HG02981 (cell line): ENCODE data around the gene CDADC1.

Experiments
- ATAC-seq: cut with Tn5 transposase; IDR thresholded peaks from one replicate; pipeline ENCODE4 v1.9.1; 2021; ENCODE audit warnings: mild to moderate bottlenecking, moderate library complexity; ENCODE audit not compliant: unreplicated experiment

Gene CDADC1

GRCh38 chr13:49247643-49248621, at the start of gene CDADC1:
TSS of gene CDADC1 (plus strand) at chr13:49247925. CDS start at chr13:49248038, 113 bp downstream.
- peak; percentile 98 for ATAC-seq

- ATAC-seq, result no peak
Measured at GRCh38 chr13:49206641-49207040, 41.1 kb upstream of the CDADC1 start.

- ATAC-seq, result no peak
Measured at GRCh38 chr13:49208619-49209018, 39.1 kb upstream of the CDADC1 start.

GRCh38 chr13:49210114-49210513, 37.6 kb upstream of the CDADC1 start:
- no peak for ATAC-seq

GRCh38 chr13:49210669-49211068, 37.1 kb upstream of the CDADC1 start:
- ATAC-seq, result no peak

GRCh38 chr13:49213539-49213938, 34.2 kb upstream of the CDADC1 start:
- ATAC-seq, result no peak

- ATAC-seq, result no peak
Measured at GRCh38 chr13:49213997-49214916, 33.5 kb upstream of the CDADC1 start.

- no peak for ATAC-seq
Measured at GRCh38 chr13:49214917-49215376, 32.8 kb upstream of the CDADC1 start.

GRCh38 chr13:49216334-49216733, 31.4 kb upstream of the CDADC1 start:
- ATAC-seq, result no peak

- no peak for ATAC-seq
Measured at GRCh38 chr13:49217962-49218492, 29.7 kb upstream of the CDADC1 start.

GRCh38 chr13:49218493-49219051, 29.2 kb upstream of the CDADC1 start:
- no peak for ATAC-seq

GRCh38 chr13:49219647-49220035, 28.1 kb upstream of the CDADC1 start:
- no peak for ATAC-seq

GRCh38 chr13:49220036-49220855, 27.5 kb upstream of the CDADC1 start, which contains the start of gene MLNR:
TSS of gene MLNR (plus strand) at chr13:49220338. CDS start at chr13:49220338, 0 bp downstream.
- ATAC-seq, result no peak

GRCh38 chr13:49220856-49221589, 26.7 kb upstream of the CDADC1 start:
- ATAC-seq, result no peak

GRCh38 chr13:49221590-49221965, 26.1 kb upstream of the CDADC1 start:
- ATAC-seq, result no peak

- no peak for ATAC-seq
Measured at GRCh38 chr13:49225223-49226042, 22.3 kb upstream of the CDADC1 start.

GRCh38 chr13:49226613-49227012, 21.1 kb upstream of the CDADC1 start:
- ATAC-seq, result no peak

- ATAC-seq, result no peak
Measured at GRCh38 chr13:49234741-49235140, 13.0 kb upstream of the CDADC1 start.
